IPS DF 6.9 (cell line): ENCODE measurements around the gene DOK5.

Experiments
- DNase-seq: peaks from one replicate; pipeline ENCODE4 v3.0.0-alpha.2; 2013; ENCODE audit warnings: low read depth, low spot score
- H3K27ac ChIP-seq: one replicate; pipeline ENCODE4 v1.5.1; 2013; ENCODE audit warnings: low read length, control low read depth
- H3K27me3 ChIP-seq: 2 replicates; pipeline ENCODE4 v1.6.1; 2013; ENCODE audit warnings: mild to moderate bottlenecking, low read length; ENCODE audit not compliant: control insufficient read depth, insufficient read depth
- H3K36me3 ChIP-seq: 2 replicates; pipeline ENCODE4 v1.6.1; 2013; ENCODE audit warnings: low read length; ENCODE audit not compliant: control insufficient read depth, insufficient read depth
- H3K4me1 ChIP-seq: 2 replicates; pipeline ENCODE4 v1.6.1; 2013; ENCODE audit warnings: low read length; ENCODE audit not compliant: control insufficient read depth, insufficient read depth
- H3K4me3 ChIP-seq: 2 replicates; pipeline ENCODE4 v1.5.1; 2013; ENCODE audit warnings: mild to moderate bottlenecking, low read length
- H3K9me3 ChIP-seq: 2 replicates; pipeline ENCODE4 v1.6.1; 2013; ENCODE audit warnings: low read length, inconsistent platforms; ENCODE audit not compliant: control insufficient read depth, insufficient read depth
- WGBS: extraction: QIAGEN DNeasy Blood & Tissue Kit; methylation state at CpG from one replicate; pipeline ENCODE4 v1.1.7; 2013; ENCODE audit warnings: mixed read lengths, missing lambda C conversion rate; ENCODE audit not compliant: insufficient read length, insufficient coverage; 5-methylcytosine and 5-hydroxymethylcytosine counted together

The DOK5 gene

GRCh38 chr20:54605319-54605718, 129.9 kb downstream of the DOK5 start:
- DNase-seq = no peak
- no peak overlapping the region for H3K27ac ChIP-seq
- no peak overlapping the region for H3K4me3 ChIP-seq
- H3K36me3 ChIP-seq = no peaks in the 10 kb centered on the region
- WGBS = no CpG with 5 or more reads among the region's 3 CpGs
- no peaks in the 10 kb centered on the region for H3K4me1 ChIP-seq
- H3K9me3 ChIP-seq = no peaks in the 10 kb centered on the region
- no peaks in the 10 kb centered on the region for H3K27me3 ChIP-seq

- no peak overlapping the region for H3K27ac ChIP-seq
- H3K36me3 ChIP-seq = no peaks in the 10 kb centered on the region
- no peaks in the 10 kb centered on the region for H3K27me3 ChIP-seq
- no peak for DNase-seq
- no peak overlapping the region for H3K4me3 ChIP-seq
- no CpG with 5 or more reads among the region's 3 CpGs for WGBS
- no peaks in the 10 kb centered on the region for H3K9me3 ChIP-seq
- H3K4me1 ChIP-seq = no peaks in the 10 kb centered on the region
Measured at GRCh38 chr20:54606380-54606779, 131.0 kb downstream of the DOK5 start.

- Histone ChIP-seq H3K4me3 (no peak overlapping the region), H3K36me3 (no peaks in the 10 kb centered on the region), H3K27me3 (no peaks in the 10 kb centered on the region), H3K4me1 (no peaks in the 10 kb centered on the region), H3K9me3 (no peaks in the 10 kb centered on the region), H3K27ac (no peak overlapping the region)
- DNase-seq = no peak
- no CpG with 5 or more reads among the region's 4 CpGs for WGBS
Measured at GRCh38 chr20:54608039-54608745, 132.8 kb downstream of the DOK5 start.

GRCh38 chr20:54608943-54609342, 133.6 kb downstream of the DOK5 start:
- Histone ChIP-seq H3K27me3 (no peaks in the 10 kb centered on the region), H3K4me1 (no peaks in the 10 kb centered on the region), H3K27ac (no peak overlapping the region), H3K36me3 (no peaks in the 10 kb centered on the region), H3K4me3 (no peak overlapping the region), H3K9me3 (no peaks in the 10 kb centered on the region)
- whole genome bisulfite sequencing = no CpG with 5 or more reads among the region's 5 CpGs
- DNase-seq = no peak

- H3K27me3 ChIP-seq = no peaks in the 10 kb centered on the region
- no peak overlapping the region for H3K27ac ChIP-seq
- no peak overlapping the region for H3K4me3 ChIP-seq
- no peaks in the 10 kb centered on the region for H3K4me1 ChIP-seq
- WGBS = no CpG with 5 or more reads among the region's 10 CpGs
- no peaks in the 10 kb centered on the region for H3K36me3 ChIP-seq
- DNase-seq = no peak
- no peaks in the 10 kb centered on the region for H3K9me3 ChIP-seq
Measured at GRCh38 chr20:54611708-54612412, 136.5 kb downstream of the DOK5 start.

- H3K9me3 ChIP-seq = no peaks in the 10 kb centered on the region
- WGBS = no CpG with 5 or more reads among the region's 6 CpGs
Measured at GRCh38 chr20:54618412-54618811, 143.0 kb downstream of the DOK5 start.

GRCh38 chr20:54619181-54619580, 143.8 kb downstream of the DOK5 start:
- DNase-seq = no peak
- Histone ChIP-seq H3K9me3 (no peaks in the 10 kb centered on the region), H3K36me3 (no peaks in the 10 kb centered on the region), H3K4me1 (0 out of 2 replicates have a peak, but pooled peaks cover 1% of the 10 kb centered on the region), H3K27ac (no peak overlapping the region), H3K4me3 (no peak overlapping the region), H3K27me3 (no peaks in the 10 kb centered on the region)
- no CpG with 5 or more reads among the region's 7 CpGs for WGBS

More at GRCh38 chr20:54618412-54618811, 143.0 kb downstream of the DOK5 start:
- H3K27me3 ChIP-seq = no peaks in the 10 kb centered on the region
- no peak for DNase-seq
- H3K36me3 ChIP-seq = no peaks in the 10 kb centered on the region
- 0 out of 2 replicates have a peak, but pooled peaks cover 1% of the 10 kb centered on the region for H3K4me1 ChIP-seq
- H3K27ac ChIP-seq = no peak overlapping the region
- no peak overlapping the region for H3K4me3 ChIP-seq

- Histone ChIP-seq H3K4me3 (no peak overlapping the region), H3K4me1 (0 out of 2 replicates have a peak, but pooled peaks cover 1% of the 10 kb centered on the region), H3K36me3 (no peaks in the 10 kb centered on the region), H3K27ac (no peak overlapping the region), H3K27me3 (no peaks in the 10 kb centered on the region), H3K9me3 (no peaks in the 10 kb centered on the region)
- DNase-seq = no peak
- no CpG with 5 or more reads among the region's 3 CpGs for WGBS
Measured at GRCh38 chr20:54619682-54620081, 144.3 kb downstream of the DOK5 start.

- no peak overlapping the region for H3K27ac ChIP-seq
- WGBS = no CpG with 5 or more reads among the region's 5 CpGs
- H3K4me3 ChIP-seq = no peak overlapping the region
- 0 out of 2 replicates have a peak, but pooled peaks cover 1% of the 10 kb centered on the region for H3K4me1 ChIP-seq
- H3K27me3 ChIP-seq = no peaks in the 10 kb centered on the region
- no peaks in the 10 kb centered on the region for H3K9me3 ChIP-seq
- no peaks in the 10 kb centered on the region for H3K36me3 ChIP-seq
- DNase-seq = no peak
Measured at GRCh38 chr20:54620611-54621010, 145.2 kb downstream of the DOK5 start.

GRCh38 chr20:54622333-54623295, 147.2 kb downstream of the DOK5 start:
- DNase-seq = no peak
- peaks cover 1% of the 10 kb centered on the region; the same call in 1 of the 2 replicates for H3K4me1 ChIP-seq
- no peaks in the 10 kb centered on the region for H3K36me3 ChIP-seq
- H3K9me3 ChIP-seq = no peaks in the 10 kb centered on the region
- no peaks in the 10 kb centered on the region for H3K27me3 ChIP-seq
- no peak overlapping the region for H3K4me3 ChIP-seq
- no CpG with 5 or more reads among the region's 20 CpGs for WGBS
- no peak overlapping the region for H3K27ac ChIP-seq
